T47D (cell line): Measurements from ENCODE around the gene C16orf92.

Experiments
- DNase-seq, 2 experiments: peaks; one replicate each; pipeline versions ENCODE4 v3.0.0 to v3.0.0-alpha.2; 2011 to 2012; ENCODE audit warnings: low read depth in 1 of 2, low spot score in 1 of 2
- JUND ChIP-seq: IDR thresholded peaks from 2 replicates; pipeline ENCODE4 v1.6.1; 2012; ENCODE audit warnings: low read depth
- in situ Hi-C: cut with HindIII; loops from 2 replicates; pipeline ENCODE4 v1.10.0; 2016; ENCODE audit warnings: low sequenced_read_pairs, low pct_unique_long_range_greater_than_20kb

Gene C16orf92

GRCh38 chr16:29993191-29993902, 29.7 kb upstream of the C16orf92 start:
- in situ Hi-C loops = no loop called here

DNA sequence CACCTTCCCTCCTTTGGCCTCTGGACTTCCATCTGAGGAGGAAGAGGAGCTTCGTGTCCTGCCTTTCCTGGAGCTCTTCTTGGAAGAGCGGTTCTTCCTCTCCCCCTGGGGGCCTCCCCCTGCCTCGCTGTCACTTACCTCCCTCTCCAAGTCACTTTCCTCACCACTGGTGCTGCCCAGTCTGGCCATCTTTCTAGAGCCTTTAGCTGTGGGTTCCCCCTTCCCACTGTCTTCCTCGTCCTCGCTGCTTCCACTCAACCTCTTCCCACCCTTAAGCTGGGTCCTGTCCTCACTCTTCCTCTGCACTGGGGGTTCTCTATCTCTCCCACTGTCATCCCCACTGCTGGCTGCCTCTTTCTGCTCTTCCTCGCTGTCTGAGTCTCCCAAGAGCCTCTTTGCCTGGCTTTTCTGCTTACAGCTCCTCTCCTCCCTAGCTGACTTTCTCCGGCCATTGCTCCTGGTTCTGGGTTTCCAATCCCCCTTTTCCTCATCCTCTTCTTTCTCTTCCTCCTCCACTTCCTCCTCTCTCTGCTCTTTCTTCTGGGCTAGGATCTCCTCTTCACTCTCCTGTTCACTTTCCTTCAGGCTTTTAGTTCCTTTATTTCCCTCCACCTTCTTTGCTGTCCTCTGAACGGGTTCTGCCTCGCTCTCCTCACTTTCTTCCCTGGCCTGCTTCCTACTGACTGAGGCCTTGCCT, 28.9 kb upstream of the C16orf92 start:
- TF ChIP-seq JUND = no peak
- no peak for DNase-seq
- in situ Hi-C loops = no loop called here

More at GRCh38 chr16:29993191-29993902, 29.7 kb upstream of the C16orf92 start:
- no peak for TF ChIP-seq JUND
- DNase-seq = no peak

GRCh38 chr16:29994600-29995323, 28.2 kb upstream of the C16orf92 start:
- in situ Hi-C loops = no loop called here
- TF ChIP-seq JUND = no peak
- DNase-seq = peak in 1 of 2 experiments; percentile 80

DNA sequence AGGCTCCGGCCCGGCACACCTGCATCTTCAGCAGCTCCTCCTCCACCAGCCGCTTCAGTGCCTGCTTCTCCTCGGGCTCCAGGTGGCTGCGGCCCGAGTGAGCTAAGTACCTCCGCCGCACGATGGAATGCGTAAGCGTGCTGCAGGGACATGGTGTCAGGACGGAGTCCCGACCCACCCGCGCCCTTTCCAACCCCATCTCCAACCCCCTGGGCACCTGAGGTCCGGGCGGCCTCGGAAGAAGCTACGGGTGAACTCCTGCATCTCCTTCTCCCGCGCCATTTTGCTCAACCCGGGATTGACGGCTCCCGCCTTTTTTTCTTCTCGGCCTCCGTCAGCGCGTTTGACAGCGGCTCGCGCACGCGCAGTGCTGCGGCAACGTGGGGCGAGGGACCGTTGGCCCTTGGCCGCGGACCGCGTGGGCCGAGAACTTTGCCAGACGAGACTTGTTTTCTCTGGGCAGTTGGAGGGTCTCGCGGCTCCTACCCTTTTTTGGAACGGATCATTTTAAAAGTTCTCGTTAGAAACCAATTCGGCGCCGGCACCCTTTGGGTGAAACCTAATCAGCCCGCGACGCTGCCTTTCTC, 27.6 kb upstream of the C16orf92 start, which contains the start of gene HIRIP3:
Gene HIRIP3, minus strand, starts transcription at position 294 of the 587 bp plus-strand sequence. Its CDS starts 12 bp downstream, at position 282.
- peak; percentile 90 to 92 for DNase-seq
- in situ Hi-C loops = no loop called here

DNA sequence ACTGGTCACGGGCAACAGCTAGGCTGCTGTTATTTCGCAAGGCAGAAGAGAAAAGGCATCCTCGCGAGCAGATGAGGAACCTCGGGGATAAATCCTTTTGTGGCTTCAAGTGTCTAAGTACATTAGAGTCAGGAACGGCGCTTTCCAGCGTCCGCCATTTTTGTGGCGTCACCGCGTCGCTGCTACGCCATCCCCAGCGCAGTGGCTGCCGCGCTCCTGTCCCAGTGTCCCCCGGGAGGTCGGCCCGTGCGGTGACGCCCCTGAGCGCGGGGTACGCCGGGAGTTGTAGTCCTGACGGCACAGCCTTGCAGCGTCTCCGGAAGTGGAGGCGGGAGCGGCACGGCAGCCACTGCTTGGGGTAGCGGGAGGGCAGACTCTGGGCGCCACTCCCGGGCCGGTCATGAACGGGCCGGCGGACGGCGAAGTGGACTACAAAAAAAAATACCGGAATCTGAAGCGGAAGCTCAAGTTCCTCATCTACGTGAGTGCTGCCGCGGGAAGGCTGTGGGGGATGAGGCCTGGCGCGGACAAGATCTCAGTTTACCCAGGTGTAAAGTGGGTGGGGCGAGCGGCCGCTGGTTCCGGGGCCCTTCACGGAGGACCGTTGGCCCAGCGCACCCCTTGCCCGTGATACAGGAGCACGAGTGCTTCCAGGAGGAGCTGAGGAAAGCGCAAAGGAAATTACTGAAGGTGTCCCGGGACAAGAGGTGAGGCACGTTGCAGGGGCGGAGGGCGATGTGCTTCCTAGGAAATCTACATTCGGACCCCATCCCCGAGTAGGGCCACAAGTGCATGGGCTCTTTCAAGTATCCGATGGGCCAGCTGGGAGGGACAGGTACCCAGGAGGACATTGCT, 26.9 kb upstream of the C16orf92 start, which contains the start of gene INO80E:
Gene INO80E, plus strand, starts transcription at position 331 of the 855 bp plus-strand sequence. Its CDS starts 70 bp downstream, at position 401.
- no peak for TF ChIP-seq JUND
- in situ Hi-C loops = no loop called here
- peak; percentile 97 to 98 for DNase-seq

More for the DNA sequence above, 27.6 kb upstream of the C16orf92 start, which contains the start of gene HIRIP3:
- TF ChIP-seq JUND = no peak

GRCh38 chr16:29996766-29997250, 26.2 kb upstream of the C16orf92 start:
- DNase-seq = no peak
- in situ Hi-C loops = no loop called here
- no peak for TF ChIP-seq JUND

- DNase-seq = no peak
- TF ChIP-seq JUND = no peak
- in situ Hi-C loops = no loop called here
Observed at GRCh38 chr16:29999605-30000004, 23.4 kb upstream of the C16orf92 start.

GRCh38 chr16:30000735-30001631, 22.0 kb upstream of the C16orf92 start:
- TF ChIP-seq JUND = no peak
- in situ Hi-C loops = no loop called here
- no peak for DNase-seq

DNA sequence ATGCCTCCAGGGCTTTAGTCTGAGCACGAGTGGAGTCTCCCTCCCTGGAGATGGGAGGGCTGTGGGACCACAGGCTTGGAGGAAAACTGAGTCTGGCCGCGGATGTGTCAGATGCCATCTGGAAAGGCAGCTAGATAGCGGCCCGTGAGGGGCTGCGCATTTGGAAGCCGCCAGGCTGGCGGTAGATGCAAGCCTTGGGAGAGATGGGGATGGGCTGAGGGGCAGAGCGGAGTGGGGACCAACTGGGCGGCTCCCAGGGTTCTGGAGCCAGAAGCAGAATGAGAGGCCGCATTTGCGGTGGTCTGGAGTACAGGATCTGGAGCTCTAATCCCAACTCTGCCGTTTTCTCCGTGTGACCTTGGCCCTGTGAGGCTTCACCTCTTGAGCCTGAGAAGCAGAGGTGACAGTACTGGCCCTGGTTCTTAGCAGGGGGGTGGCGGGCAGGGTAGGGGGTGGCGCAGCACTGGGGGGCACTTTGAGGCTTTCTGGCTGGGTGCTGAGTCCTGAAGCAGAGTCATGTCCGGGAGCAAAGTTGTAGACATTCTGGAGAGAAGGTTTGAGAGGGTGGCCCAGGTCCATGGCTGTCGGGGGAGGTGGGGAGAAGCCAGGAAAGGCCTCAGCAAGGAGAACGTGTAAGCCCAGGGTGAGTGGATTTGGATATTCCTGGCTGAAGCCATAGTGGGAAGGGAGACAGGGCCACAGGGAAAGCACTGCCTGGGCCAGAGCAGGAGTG, 20.2 kb upstream of the C16orf92 start:
- in situ Hi-C loops = no loop called here
- no peak for TF ChIP-seq JUND
- no peak for DNase-seq
